T-helper 2 cell treated with Interferon-gamma antibody and Interleukin-4, amounts not matched to agents 100 ng/mL and 5 ng/mL, for 36 hours (primary cell): Measurements from ENCODE around the gene XRCC1. TPM values are rescaled to one million over a fixed set of nuclear protein-coding genes. Genes with fewer than 3 reads are reported as not detected.

Experiments used
- intact Hi-C: fragments of 100-400 bp; cut with micrococcal nuclease; formaldehyde crosslinking; loops from one replicate; pipeline ENCODE4 v1.15.1; 2023
- total RNA-seq: library from RNA; stranded (reverse); gene quantifications from 2 replicates; pipeline ENCODE4 v1.2.3, GENCODE V29; 2022

The XRCC1 gene
- total RNA-seq, 1 donor from 2014 or later = 34.6 TPM

- intact Hi-C loops = no loop called here
Measured at GRCh38 chr19:43582495-43582894, 7.2 kb upstream of the XRCC1 start.

- intact Hi-C loops = no loop called here
Measured at GRCh38 chr19:43581467-43581866, 6.1 kb upstream of the XRCC1 start.

GRCh38 chr19:43578787-43579186 lies 3.5 kb upstream of the XRCC1 start:
- intact Hi-C loops = no loop called here

GRCh38 chr19:43575955-43576878 lies 890 bp upstream of the XRCC1 start:
- intact Hi-C loops = loop anchor here (1.0 kb wide), 3 partner anchors 20 to 43 kb away; partner anchors contain the start of genes IRGQ, ZNF428, ZNF575 and ZNF576

- intact Hi-C loops = loop anchor here (1.0 kb wide), 3 partner anchors 22 to 45 kb away; partner anchors contain the start of genes IRGQ, ZNF428, ZNF575 and ZNF576
Measured at GRCh38 chr19:43574424-43575155, 737 bp downstream of the XRCC1 start.

GRCh38 chr19:43572171-43572588 lies 3.1 kb downstream of the XRCC1 start:
- intact Hi-C loops = no loop called here

- intact Hi-C loops = no loop called here
Measured at GRCh38 chr19:43570174-43570791, 5.0 kb downstream of the XRCC1 start.

GRCh38 chr19:43569657-43570056 lies 5.7 kb downstream of the XRCC1 start:
- intact Hi-C loops = no loop called here

GRCh38 chr19:43564800-43565199 lies 10.5 kb downstream of the XRCC1 start:
- intact Hi-C loops = no loop called here

- intact Hi-C loops = no loop called here
Measured at GRCh38 chr19:43563816-43564457, 11.4 kb downstream of the XRCC1 start.

- intact Hi-C loops = no loop called here
Measured at GRCh38 chr19:43562698-43563241, 12.6 kb downstream of the XRCC1 start.

- intact Hi-C loops = no loop called here
Measured at GRCh38 chr19:43562226-43562697, 13.1 kb downstream of the XRCC1 start.

- intact Hi-C loops = no loop called here
Measured at GRCh38 chr19:43561139-43561970, 14.0 kb downstream of the XRCC1 start.

- intact Hi-C loops = no loop called here
Measured at GRCh38 chr19:43560687-43561086, 14.6 kb downstream of the XRCC1 start.

- intact Hi-C loops = loop anchor here (1.0 kb wide), 1 partner anchor 39 kb away; no protein-coding TSS in a partner anchor
Measured at GRCh38 chr19:43555185-43555770, 20.0 kb downstream of the XRCC1 start.

GRCh38 chr19:43554317-43554895 lies 20.9 kb downstream of the XRCC1 start:
- intact Hi-C loops = no loop called here

- intact Hi-C loops = no loop called here
Measured at GRCh38 chr19:43553656-43554055, 21.7 kb downstream of the XRCC1 start.

GRCh38 chr19:43552616-43553015 lies 22.7 kb downstream of the XRCC1 start:
- intact Hi-C loops = no loop called here

GRCh38 chr19:43552198-43552450 lies 23.2 kb downstream of the XRCC1 start:
- intact Hi-C loops = no loop called here
